Measurements from ENCODE around the gene LYAR. TPM values are rescaled to one million over a fixed set of nuclear protein-coding genes. Genes with fewer than 3 reads are reported as not detected.

Gene LYAR
- polyA plus RNA-seq, 3 donors, result 12.9 to 22.6 (median 14.9) TPM

- no peak overlapping the region for H3K27ac Mint-ChIP-seq
- 97% methylated on average over 5 of the region's 5 CpGs for WGBS (ENCODE audit: insufficient coverage)
Observed at GRCh38 chr4:4325321-4325720, 35.4 kb upstream of the LYAR start.

DNA sequence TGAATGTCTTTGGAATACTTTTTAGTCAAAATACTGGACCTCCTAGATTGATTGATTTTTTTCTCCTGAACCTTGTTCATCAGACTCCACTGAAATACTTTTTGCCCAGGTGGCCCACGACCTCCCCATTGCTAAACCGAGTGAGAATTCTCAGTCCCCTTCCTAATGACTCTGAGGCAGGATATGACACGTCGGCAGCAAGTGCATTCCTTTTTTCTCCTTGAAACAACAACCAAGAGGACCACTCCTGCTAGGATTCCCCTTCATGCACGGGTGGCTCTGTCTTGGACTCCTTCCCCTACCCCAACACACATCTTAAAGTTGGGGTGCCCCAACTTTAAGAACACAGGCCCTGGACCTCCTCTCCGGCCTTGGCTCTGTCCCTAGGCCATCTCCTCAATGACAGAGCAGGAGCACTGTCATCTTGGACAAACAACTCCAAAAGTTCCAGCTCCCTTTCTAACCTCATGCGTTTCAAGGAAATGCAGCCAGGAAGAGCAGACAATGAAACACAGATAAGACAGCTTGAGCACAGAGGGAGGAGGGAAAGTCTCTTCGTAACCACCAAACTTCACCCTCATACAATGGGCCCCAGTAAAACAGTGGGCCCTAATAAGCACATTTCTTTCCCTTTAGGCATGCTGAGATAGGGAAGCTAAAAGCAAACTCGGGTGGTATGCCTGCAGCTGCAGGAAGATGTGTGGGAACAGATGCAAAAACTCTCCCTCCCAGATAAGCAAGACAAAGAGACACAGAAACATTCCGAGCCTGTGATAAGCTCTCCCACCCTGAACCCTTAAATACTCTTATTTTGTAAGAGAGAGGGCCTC lies 34.0 kb upstream of the LYAR start:
- Mint-ChIP-seq H3K36me3 (peaks cover 28 to 31% of the 10 kb centered on the region in 2 donors), H3K4me3 (peak overlapping the region in 1 of 2 donors; percentile 9), H3K27me3 (ENCODE audit: low read depth in 3 of 3) (peaks cover 0 to 6% (median 2%) of the 10 kb centered on the region in 3 donors), H3K9me3 (peaks cover 0 to 5% (median 2%) of the 10 kb centered on the region in 7 donors), H3K4me1 (no peaks in the 10 kb centered on the region), H3K27ac (peak overlapping the region in 1 of 7 donors; percentile 15)
- Histone ChIP-seq H3K9me3 (replicated peaks in 1 of 2; ENCODE audit: control insufficient read depth in 1 of 2, insufficient read depth in 1 of 2, low read length in 2 of 2) (no peaks in the 10 kb centered on the region), H3K4me2 (replicated peaks; ENCODE audit: extremely low read depth, low read length, poor library complexity, severe bottlenecking) (no peak overlapping the region), H2AFZ (ENCODE audit: insufficient read depth, low read depth, low read length, poor library complexity, severe bottlenecking) (no peak overlapping the region), H3K36me3 (replicated peaks in 1 of 2; ENCODE audit: control insufficient read depth in 1 of 2, insufficient read depth in 2 of 2, low read length in 2 of 2) (peaks cover 26 to 39% of the 10 kb centered on the region in 2 donors), H3K4me1 (ENCODE audit: control insufficient read depth in 1 of 2, insufficient read depth in 2 of 2, low read length in 2 of 2) (no peaks in the 10 kb centered on the region), H3K4me3 (replicated peaks in 1 of 3; ENCODE audit: low read depth in 2 of 3, low read length in 3 of 3) (no peak overlapping the region), H3K79me2 (ENCODE audit: insufficient read depth, low read length) (no peaks in the 10 kb centered on the region), H3K9ac (ENCODE audit: insufficient read depth, low read length, poor library complexity, severe bottlenecking) (no peak overlapping the region), H4K20me1 (ENCODE audit: insufficient read depth, low read length) (no peaks in the 10 kb centered on the region), H3K27me3 (ENCODE audit: control insufficient read depth in 2 of 2, insufficient read depth in 2 of 2, low read length in 2 of 2) (no peaks in the 10 kb centered on the region), H3K27ac (ENCODE audit: low read depth in 1 of 2, low read length in 2 of 2) (no peak overlapping the region)
- intact Hi-C loops (cut with micrococcal nuclease), result no loop called here
- 62% methylated on average over 5 of the region's 10 CpGs for WGBS (ENCODE audit: insufficient coverage)
- TF ChIP-seq, protein P1, sequence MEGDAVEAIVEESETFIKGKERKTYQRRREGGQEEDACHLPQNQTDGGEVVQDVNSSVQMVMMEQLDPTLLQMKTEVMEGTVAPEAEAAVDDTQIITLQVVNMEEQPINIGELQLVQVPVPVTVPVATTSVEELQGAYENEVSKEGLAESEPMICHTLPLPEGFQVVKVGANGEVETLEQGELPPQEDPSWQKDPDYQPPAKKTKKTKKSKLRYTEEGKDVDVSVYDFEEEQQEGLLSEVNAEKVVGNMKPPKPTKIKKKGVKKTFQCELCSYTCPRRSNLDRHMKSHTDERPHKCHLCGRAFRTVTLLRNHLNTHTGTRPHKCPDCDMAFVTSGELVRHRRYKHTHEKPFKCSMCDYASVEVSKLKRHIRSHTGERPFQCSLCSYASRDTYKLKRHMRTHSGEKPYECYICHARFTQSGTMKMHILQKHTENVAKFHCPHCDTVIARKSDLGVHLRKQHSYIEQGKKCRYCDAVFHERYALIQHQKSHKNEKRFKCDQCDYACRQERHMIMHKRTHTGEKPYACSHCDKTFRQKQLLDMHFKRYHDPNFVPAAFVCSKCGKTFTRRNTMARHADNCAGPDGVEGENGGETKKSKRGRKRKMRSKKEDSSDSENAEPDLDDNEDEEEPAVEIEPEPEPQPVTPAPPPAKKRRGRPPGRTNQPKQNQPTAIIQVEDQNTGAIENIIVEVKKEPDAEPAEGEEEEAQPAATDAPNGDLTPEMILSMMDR (IDR thresholded peaks at IDR 0.05), result no peak
- no peak for DNase-seq

More at GRCh38 chr4:4325321-4325720, 35.4 kb upstream of the LYAR start:
- H2AFZ ChIP-seq (ENCODE audit: insufficient read depth, low read depth, low read length, poor library complexity, severe bottlenecking), result no peak overlapping the region
- no peaks in the 10 kb centered on the region for H3K4me1 Mint-ChIP-seq
- TF ChIP-seq, protein P1 (IDR thresholded peaks at IDR 0.05), result no peak
- H3K4me1 ChIP-seq (ENCODE audit: control insufficient read depth in 1 of 2, insufficient read depth in 2 of 2, low read length in 2 of 2), result no peaks in the 10 kb centered on the region
- H3K36me3 Mint-ChIP-seq, result peaks cover 22 to 24% of the 10 kb centered on the region in 2 donors
- H3K27ac ChIP-seq (ENCODE audit: low read depth in 1 of 2, low read length in 2 of 2), result no peak overlapping the region
- H3K36me3 ChIP-seq (replicated peaks in 1 of 2; ENCODE audit: control insufficient read depth in 1 of 2, insufficient read depth in 2 of 2, low read length in 2 of 2), result peaks cover 18 to 25% of the 10 kb centered on the region in 2 donors
- no peak overlapping the region for H3K9ac ChIP-seq (ENCODE audit: insufficient read depth, low read length, poor library complexity, severe bottlenecking)
- H3K4me3 ChIP-seq (replicated peaks in 1 of 3; ENCODE audit: low read depth in 2 of 3, low read length in 3 of 3), result no peak overlapping the region
- H3K79me2 ChIP-seq (ENCODE audit: insufficient read depth, low read length), result no peaks in the 10 kb centered on the region
- H3K4me3 Mint-ChIP-seq, result no peak overlapping the region
- H3K9me3 ChIP-seq (replicated peaks in 1 of 2; ENCODE audit: control insufficient read depth in 1 of 2, insufficient read depth in 1 of 2, low read length in 2 of 2), result no peaks in the 10 kb centered on the region
- H4K20me1 ChIP-seq (ENCODE audit: insufficient read depth, low read length), result no peaks in the 10 kb centered on the region
- H3K27me3 Mint-ChIP-seq (ENCODE audit: low read depth in 3 of 3), result peaks cover 0 to 6% (median 2%) of the 10 kb centered on the region in 3 donors
- no peaks in the 10 kb centered on the region for H3K27me3 ChIP-seq (ENCODE audit: control insufficient read depth in 2 of 2, insufficient read depth in 2 of 2, low read length in 2 of 2)
- intact Hi-C loops (cut with micrococcal nuclease), result no loop called here
- no peak overlapping the region for H3K4me2 ChIP-seq (replicated peaks; ENCODE audit: extremely low read depth, low read length, poor library complexity, severe bottlenecking)
- H3K9me3 Mint-ChIP-seq, result peaks cover 0 to 5% (median 3%) of the 10 kb centered on the region in 7 donors
- DNase-seq, result no peak

Measured in CD14-positive monocyte (primary cell).